COR-L47 (cell line): Measurements from ENCODE around the gene CDC42BPA.
"Not testable (repeated sequence)": the region's sequence is repeated elsewhere in the genome, so short reads cannot be mapped to it uniquely, and the experiment has no call there.

ENCODE experiments used
- DNase-seq: peaks from one replicate; lab custom pipeline; 2025; lab: John Stamatoyannopoulos, UW

The CDC42BPA gene

DNA sequence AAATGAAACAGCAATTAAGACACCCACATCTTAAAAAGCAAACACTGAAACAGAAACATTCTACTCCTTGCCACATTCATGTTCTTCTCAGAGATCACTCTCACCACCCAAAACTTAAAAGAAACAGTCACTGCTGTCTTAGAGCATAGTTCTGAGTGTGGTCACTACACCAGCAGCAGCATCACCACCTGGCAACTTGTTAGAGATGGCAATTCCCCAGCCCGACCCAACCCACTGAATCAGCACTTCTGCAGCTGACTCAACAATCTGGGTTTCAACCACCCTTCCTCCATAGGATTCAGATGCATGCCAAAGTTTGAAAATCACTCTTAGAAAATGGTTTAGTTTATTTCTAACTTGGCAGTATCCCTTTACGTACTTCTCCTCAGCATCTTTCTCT lies 126.1 kb downstream of the CDC42BPA start:
- no peak for DNase-seq

DNA sequence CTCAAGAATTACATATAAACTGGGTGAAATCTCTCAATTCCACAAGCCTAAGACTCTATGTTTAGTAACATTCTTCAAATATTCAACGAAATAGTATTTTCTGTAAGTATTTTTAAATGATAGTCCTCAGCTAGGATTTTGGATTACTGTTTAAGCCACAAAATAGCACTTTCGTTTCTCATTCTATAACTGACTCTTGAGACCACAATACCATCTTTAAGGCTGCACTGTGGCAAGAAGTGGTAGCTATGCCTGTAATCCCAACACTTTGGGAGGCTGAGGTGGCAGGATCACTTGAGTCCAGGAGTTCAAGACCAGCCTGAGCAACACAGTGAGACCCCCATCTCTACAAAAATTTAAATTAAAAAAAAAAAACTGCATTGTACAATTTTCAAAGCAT lies 126.7 kb downstream of the CDC42BPA start:
- no peak for DNase-seq

DNA sequence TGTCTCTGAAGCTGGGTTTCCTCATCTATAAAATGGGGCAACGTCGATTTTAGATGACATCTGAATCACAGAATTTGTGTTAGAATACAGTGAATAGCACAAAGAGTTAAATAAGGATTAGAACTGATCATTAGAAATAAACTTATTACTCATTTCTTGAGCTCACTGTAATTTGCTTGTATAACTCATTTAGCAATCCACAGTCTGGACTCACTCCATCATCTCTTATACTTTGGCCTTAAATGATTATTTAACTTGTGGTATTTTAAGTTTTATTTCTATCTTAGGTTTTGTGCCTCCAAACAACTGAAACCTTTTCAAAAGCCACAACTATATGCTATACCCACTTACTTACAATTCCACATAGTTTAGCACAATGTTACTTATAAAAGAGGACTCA lies 128.0 kb downstream of the CDC42BPA start:
- no peak for DNase-seq

DNA sequence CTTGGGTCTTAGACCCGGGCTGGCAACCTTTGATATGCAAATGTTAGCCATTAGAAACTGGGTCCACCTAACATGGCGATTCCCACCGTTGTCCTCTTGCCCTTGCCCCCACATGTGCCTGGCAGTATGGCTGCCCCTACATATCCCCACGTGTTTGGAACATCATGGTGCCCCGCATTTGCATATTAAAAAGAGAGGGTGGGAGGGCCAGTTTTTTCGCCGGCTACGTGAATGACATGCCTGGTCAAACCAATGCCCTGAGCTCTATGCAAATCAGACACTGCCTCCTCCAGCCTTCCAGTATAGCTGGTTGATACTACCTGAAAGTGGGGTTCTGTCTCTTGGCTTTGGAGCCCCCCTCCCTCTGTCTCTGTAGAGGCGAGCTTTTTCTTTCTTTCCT lies 133.0 kb downstream of the CDC42BPA start:
- DNase-seq, result no peak

DNA sequence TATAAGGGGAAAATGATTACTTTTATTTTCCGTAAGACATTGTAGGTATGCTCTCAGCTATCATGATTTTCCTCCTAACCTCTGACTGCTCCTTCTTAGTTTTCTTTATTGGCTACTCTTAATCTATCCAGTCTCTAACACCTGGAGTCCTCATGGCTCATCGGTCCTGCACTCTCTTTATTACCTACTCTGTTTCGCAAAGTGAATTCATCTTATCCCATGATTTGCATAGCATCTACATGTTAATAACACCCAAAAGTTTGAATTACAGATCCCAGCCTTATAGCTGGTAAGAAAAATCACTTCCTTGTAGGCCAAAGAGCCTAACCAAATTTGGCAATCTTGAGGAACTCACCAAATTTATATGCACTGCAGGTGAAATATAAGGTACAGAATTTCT lies 136.3 kb downstream of the CDC42BPA start:
- no peak for DNase-seq

DNA sequence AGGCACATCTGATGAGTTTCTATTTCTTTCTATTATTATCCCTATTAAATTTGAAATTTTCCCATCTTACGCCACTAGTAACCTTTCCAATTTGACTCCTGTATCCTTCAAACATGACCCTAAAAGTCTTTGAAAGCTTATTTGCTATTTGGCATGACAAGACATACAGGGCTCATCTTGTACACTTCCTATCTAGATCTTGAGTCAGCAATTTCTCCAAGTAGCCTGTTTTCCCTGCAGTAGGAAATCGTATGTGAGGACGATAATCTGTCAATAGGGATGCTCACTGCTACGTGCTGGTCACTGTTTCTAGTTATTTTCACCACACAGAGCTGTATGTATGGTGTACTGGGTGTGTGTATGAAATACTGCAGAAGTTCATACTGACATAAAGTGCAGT lies 142.7 kb downstream of the CDC42BPA start:
- no peak for DNase-seq

DNA sequence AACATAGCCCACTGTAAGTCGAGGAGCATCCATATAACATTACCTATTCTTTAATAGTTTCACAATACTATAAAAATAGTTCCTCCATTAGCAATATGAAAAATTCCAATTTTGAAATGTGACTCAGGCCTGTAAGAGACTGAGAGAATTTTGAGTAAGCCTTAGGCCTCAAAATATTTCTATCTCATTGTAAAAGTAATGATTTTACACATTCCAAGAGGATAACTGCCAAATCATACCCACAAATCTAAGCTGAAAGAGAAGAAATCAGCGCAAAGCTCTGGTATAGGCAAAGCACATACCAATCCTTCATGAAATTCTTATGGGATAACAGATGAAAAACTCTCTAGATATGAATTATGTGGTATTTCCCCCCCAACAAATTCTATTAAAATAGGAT lies 144.1 kb downstream of the CDC42BPA start:
- no peak for DNase-seq

DNA sequence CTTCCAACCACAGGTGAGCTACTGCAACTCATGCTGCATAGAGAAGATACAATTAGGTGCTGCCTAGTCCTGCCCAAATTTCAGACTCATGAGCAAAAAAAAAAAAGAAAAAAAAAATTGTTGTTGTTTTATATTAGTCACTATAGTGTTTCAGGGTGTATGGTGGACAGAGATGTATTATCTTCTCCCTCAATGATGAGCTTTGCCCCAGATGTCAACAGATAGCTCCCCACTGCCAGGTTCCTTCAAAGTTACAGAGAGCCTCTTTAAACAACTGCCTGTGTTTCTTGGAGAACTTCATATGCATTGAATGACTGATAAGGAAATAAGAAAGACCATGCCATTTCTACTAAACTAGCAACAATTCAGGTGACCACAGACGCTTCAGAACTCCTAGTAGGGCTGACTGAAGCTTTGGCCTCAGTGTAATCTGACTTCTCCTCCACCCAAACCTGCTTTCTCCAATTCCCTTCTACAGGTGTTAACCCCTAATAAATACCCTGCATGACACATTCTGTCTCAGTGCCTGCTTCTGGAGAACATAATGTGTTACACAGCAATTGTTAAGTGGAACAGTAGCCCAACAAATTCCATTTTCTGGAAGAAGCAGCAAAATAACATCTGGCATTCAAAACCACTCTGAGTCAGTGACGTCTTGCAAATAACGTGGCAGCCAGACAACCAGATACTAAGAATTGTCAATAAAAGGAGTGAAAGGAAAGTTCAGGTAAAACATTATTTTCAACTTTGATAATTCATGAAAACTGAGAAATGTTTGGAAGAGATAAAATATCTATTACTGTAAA lies 147.7 kb downstream of the CDC42BPA start:
- DNase-seq, result no peak

DNA sequence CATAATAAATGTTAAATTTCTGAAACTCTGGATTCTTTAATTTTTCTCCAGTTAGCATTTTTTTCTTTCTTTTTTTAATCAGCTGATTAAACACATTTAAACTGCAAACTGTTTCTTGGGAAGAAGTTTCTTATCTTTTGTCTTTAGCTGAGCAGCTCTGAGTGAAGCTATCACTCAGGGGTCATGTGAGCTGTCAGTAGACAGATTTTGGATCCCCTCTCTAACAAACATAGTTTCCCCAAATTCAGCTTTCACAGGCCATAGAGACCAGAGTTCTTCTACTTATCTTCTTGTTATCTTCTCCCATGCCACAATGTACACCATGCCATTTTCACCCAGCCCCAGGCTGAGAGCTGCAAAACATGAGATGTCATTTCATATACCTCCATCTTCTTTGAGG lies 148.9 kb downstream of the CDC42BPA start:
- no peak for DNase-seq

DNA sequence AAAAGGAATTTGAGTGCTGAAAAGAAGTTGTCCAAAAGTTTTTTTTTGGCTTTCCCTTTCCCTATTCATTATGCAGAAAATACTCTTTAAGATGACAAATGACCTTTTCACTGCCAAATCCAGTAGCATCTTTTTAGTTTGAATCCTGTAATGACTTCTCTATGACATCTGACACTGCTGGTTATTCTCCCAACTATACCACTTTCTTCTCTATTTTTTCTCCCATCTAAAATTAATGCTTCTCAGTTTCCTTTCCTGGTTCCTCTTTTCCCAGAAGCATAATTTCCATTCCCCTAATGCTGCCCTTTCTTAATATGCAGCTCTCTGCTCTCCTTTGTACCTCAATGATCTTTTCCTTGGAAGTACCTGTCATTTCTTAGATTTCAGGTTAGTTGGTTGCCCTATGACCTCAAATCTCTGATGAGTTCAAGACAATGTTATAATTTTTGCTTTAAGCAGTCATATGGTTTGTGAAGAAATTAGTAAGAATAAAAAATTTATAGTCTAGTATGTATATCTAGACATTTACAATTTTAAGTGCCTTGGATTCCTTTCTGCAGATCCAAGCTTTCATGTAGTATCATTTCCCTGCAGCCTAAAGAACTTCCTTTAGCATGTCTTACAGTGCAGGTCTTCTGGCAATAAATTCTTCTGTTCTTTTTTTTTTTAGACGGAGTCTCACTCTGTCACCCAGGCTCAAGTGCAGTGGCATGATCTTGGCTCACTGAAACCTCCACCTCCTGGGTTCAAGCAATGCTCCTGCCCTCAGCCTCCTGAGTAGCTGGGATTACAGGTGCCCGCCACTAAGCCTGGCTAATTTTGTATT lies 150.8 kb downstream of the CDC42BPA start:
- DNase-seq, result no peak

DNA sequence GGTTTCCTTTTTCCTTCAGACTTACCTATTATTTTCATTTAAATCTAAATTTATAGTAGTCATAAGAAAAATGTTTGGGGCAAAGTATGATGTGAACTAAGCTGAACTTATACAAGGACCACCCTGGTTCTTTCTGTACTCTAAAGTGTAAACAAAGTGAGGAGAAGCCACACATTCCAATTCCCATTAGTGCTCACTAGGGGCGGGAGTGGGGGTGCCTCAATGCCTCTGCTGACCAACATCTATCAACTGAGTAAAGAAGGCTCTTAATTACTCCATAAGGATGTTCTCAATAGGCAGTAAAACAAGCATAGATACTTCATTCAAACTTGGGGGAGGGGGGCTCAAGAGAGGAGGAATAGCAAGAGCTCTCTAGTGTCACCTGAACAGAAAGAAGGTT lies 151.7 kb downstream of the CDC42BPA start:
- DNase-seq, result no peak

DNA sequence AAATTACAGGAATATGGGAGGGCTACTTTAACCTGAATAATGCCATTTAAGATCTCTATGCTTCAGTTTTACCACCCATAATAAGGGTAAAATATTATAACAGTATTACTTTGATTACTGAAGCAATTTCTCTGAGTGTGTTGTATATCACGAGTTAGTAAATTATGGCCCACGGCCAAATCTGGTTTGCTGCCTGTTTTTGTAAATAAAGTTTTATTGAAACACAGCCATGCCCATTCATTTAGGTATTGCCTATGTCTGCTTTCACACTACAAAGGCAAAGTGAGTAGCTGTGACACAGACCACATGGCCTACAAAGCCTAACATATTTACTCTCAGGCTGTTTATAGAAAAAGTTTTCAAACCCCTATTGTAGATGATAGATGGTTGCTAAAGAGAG lies 156.8 kb downstream of the CDC42BPA start:
- DNase-seq, result no peak

DNA sequence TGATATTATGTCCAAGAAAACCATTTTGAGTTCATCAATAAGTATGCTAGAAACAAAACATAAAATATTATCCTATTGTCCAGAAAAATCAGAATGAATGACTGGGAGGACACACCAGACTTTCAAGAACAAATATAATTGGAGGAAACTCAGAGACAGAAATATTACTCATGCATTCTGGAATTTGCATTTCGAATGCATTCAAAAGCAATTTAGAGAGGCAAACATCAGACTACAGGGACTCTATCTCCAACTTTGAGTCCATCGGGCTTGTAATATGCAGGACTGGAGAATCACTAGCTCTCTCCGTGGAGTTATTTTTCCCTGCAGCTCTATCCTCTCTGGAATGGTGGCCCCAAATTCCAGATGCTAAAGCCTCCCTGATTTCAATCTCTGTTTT lies 161.8 kb downstream of the CDC42BPA start:
- DNase-seq, result no peak

DNA sequence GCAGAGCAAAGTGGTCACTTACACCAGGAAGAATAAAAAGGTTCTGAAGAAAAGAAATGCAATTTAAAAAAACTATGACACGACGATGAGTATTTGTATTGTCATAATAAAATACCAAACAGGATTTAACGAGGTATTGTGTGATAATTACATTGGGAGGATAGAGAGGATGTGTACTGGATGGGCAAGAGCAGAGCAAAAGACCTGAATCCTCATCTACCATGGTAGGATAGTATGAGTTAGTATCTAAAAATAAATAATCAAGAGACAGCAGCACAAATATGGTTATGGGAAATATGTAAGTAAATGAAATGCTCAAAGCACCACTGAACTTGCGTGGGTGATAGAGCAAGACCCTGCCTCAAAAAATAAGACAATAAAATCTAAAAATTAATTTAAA lies 162.6 kb downstream of the CDC42BPA start:
- DNase-seq, result peak; percentile 12

DNA sequence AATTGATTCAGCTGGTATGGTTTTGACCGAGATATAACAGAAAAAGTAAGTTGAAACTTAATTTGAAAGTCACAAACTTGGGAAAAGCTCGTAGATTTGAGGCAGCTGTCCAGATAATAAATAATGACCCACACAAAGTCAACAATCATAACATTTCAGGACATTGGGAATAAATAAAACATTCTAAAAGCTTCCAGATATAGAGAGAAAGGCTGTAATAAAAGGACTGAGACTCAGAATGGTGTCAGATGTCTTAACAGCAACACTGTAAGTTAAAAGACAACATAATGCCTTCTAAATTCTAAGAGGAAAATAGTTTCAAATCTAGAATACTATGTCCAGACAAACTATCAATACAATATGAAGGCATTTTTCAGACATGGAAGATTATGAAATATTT lies 163.3 kb downstream of the CDC42BPA start:
- DNase-seq, result no peak

DNA sequence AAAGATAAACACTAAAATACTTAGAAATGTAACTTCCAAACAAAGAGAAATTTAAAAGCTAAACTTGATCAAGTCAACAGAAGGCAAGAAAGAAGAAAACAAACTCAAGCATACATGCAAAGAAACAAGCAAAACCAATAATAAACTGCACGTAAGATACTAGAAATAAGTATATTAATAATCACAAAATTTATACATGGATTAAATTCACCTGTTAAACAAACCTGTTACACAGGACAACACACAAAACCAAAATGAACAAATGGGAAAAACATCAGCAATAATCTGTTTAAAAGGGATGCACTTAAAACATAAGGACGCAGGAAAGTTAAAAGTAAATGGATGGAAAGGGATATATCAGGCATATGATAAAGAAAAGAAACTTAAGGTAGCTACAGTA lies 165.8 kb downstream of the CDC42BPA start:
- no peak for DNase-seq

DNA sequence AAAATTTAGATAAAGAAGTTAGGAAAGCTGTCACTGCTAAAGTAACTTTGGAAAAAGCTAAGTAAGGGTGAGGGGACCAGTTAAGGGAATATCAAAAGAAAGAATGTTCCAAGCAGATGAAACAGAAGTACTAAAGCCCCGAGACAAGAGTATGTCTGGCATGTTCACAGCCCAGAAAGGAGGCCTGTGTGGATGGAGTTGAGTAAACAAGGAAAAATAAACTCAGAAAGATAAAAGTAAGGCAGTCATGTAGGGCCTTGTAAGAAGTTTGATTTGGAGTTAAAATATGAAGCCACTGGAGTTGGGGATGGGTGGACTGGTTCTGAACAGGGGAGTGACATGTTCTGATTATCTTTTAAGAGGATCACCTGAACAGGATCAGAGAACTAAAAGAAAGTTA lies 177.9 kb downstream of the CDC42BPA start:
- no peak for DNase-seq

DNA sequence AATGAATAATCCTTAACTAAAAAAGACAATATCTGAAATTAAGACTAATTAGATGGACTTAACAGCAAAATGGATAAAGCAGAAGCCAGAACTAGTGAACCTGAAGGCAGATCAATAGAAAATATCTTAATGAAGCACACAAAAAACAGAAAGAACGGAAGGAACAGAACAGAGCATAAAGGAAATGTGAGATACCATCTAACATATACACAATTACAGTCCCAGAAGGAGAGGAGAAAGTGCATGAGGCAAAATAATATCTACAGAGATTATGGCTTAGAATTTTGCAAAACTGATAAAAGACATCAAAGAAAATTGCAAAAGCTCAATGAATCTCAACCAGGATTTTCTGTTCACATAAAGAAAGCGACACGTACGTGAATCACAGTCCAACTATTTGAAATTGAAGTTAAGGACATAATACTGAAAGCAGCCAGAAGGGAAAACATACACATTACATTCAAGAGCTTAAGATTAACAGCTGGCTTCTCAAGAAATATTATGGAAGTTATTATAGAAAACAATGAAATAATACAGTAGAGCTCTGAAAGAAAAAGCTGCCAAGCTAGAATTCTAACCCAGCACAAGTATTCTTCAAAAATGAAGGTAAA lies 182.0 kb downstream of the CDC42BPA start:
- no peak for DNase-seq

DNA sequence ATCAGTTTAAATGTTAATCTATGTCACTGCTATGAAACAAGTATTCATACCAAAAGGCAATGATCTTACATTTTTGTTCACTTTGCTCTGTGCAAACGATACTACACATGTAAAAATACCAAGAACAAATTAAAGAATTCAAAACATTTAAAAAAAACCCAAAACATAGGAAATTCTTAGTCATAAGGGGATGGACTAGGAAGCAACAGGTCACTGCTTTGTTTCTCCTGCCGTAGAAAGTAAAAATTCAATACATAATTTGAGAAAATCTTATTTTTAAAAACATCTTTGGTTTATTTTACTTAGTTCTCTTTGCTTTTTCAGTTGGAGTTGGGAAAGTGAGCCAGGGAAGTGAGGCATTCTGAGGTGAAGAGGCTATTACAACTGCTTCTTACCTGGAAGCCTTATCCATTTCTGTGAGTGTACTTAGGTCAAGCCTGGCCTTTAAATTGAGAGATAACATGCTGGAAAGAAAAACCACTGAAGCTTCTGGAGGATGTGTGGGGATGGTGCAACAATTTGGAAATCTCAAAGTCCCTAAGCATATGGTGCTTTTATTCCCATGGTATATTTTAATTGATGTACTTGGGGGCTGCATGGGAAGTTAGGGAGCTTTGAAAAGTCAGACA lies 183.5 kb downstream of the CDC42BPA start:
- DNase-seq, result no peak

DNA sequence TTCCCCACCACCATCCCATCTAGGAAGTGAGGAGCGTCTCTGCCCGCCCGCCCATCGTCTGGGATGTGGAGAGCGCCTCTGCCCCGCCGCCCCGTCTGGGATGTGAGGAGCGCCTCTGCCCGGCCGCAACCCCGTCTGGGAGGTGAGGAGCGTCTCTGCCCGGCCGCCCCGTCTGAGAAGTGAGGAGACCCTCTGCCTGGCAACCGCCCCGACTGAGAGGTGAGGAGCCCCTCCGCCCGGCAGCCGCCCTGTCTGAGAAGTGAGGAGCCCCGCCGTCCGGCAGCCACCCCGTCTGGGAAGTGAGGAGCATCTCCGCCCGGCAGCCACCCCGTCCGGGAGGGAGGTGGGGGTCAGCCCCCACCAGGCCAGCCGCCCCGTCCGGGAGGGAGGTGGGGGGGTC lies 185.6 kb downstream of the CDC42BPA start:
- DNase-seq, result not testable (repeated sequence)

DNA sequence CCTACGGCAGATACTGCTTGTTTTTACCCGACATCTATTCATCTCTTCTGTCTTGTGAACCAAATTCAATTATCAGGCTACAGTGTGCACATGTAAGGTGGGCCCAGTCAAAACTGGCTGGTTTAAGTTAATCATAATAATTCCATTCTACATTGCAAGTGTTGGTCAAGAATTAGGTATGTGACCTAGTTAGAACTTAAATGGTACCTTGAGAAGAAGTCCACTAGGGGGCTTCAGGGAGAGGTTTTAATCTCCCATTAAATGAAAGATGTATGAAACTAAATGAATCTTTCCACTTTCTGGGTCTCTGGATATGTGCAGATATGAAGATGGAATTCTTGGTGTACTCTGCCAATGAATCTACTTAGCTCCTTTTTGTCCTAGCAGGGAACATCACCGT lies 187.1 kb downstream of the CDC42BPA start:
- DNase-seq, result peak; percentile 1

DNA sequence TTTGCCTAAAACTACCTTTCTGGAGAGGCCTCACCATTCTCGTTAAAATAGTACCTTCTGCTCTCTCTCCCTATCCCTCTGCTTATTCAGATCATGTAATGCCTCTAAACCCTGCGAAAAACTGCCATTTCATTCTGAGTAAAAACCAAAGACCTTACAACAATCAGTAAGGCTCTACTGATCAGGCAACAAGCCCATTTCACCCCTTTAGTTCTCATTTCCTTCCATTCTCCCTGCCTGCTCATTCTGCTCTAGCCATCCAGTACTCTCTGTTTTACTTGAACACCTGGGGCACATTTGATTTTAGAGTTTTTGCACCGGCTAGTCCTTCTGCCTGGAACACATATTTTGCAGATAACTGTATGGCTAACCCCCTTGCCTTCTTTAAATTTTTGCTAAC lies 190.4 kb downstream of the CDC42BPA start:
- no peak for DNase-seq
